ENCODE data around the gene BICRAL. TPM values are rescaled to one million over a fixed set of nuclear protein-coding genes. Genes with fewer than 3 reads are reported as not detected.
"Not testable (repeated sequence)": the region's sequence is repeated elsewhere in the genome, so short reads cannot be mapped to it uniquely, and the experiment has no call there.

The BICRAL gene
- total and polyA plus RNA-seq, 2 donors (not counting 1 experiment from before 2014, with no cell fraction given), result 6.9 to 11.5 TPM

DNA sequence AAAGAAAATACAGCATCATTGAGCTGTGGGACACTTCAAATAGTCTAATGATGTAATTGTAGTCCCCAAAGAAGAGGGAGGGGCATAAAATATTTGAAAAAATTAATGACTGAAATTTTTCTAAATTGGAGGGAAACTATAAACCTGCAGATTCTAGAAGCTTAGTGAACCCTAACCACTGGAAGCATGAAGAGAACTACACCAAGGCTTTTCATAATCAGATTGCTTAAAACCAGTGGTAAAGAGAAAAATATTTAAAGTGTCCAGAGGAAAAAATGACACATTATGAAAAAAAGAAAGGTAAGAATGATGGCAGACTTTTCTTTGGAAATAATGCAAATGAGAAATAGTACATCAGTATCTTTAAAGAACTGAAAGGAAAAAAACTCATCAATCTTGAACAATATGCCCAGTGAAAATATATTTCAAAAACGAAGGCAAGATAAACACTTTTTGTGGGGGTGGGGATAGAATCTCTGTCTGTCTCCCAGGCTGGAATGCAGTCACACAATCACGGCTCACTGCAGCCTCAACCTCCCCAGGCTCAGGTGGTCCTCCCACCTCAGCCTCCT, 31.3 kb downstream of the BICRAL start:
- no peaks in the 10 kb centered on the region for H3K27me3 ChIP-seq (ENCODE audit: control insufficient read depth, insufficient read depth, low read length)
- no peaks in the 10 kb centered on the region for H3K4me1 ChIP-seq (ENCODE audit: control insufficient read depth, extremely low read depth, insufficient read depth, low read length)
- H3K9me3 ChIP-seq (ENCODE audit: control insufficient read depth, insufficient read depth, low read depth, low read length), result no peaks in the 10 kb centered on the region
- no peak overlapping the region for H3K27ac ChIP-seq (ENCODE audit: insufficient read depth, low read length)
- no peaks in the 10 kb centered on the region for H4K20me1 ChIP-seq (ENCODE audit: control insufficient read depth, extremely low read depth, insufficient read depth, low read length)
- no peak overlapping the region for H3K4me3 ChIP-seq (replicated peaks in 1 of 4; ENCODE audit: control extremely low read depth in 1 of 4, insufficient read depth in 1 of 4, low read depth in 3 of 4, low read length in 4 of 4)
- no peaks in the 10 kb centered on the region for H3K79me2 ChIP-seq (ENCODE audit: control insufficient read depth, insufficient read depth, low read length)
- H3K9ac ChIP-seq (ENCODE audit: insufficient read depth, low read length), result no peak overlapping the region
- no peak for DNase-seq (ENCODE audit: low read depth in 2 of 2)
- no peaks in the 10 kb centered on the region for H3K36me3 ChIP-seq (ENCODE audit: control insufficient read depth, insufficient read depth, low read length)
- no peak for TF ChIP-seq EZH2 (IDR thresholded peaks at IDR 0.05; ENCODE audit: low read length, missing control alignments)
- TF ChIP-seq, protein P1, sequence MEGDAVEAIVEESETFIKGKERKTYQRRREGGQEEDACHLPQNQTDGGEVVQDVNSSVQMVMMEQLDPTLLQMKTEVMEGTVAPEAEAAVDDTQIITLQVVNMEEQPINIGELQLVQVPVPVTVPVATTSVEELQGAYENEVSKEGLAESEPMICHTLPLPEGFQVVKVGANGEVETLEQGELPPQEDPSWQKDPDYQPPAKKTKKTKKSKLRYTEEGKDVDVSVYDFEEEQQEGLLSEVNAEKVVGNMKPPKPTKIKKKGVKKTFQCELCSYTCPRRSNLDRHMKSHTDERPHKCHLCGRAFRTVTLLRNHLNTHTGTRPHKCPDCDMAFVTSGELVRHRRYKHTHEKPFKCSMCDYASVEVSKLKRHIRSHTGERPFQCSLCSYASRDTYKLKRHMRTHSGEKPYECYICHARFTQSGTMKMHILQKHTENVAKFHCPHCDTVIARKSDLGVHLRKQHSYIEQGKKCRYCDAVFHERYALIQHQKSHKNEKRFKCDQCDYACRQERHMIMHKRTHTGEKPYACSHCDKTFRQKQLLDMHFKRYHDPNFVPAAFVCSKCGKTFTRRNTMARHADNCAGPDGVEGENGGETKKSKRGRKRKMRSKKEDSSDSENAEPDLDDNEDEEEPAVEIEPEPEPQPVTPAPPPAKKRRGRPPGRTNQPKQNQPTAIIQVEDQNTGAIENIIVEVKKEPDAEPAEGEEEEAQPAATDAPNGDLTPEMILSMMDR (conservative IDR thresholded peaks at IDR 0.05 in 1 of 2, IDR thresholded peaks at IDR 0.05 in 1 of 2; ENCODE audit: low read depth in 1 of 2, low read length in 2 of 2), result no peak
- no peak overlapping the region for H3K4me2 ChIP-seq (ENCODE audit: extremely low read depth, insufficient read depth, low read length)
- no peak overlapping the region for H2AFZ ChIP-seq (ENCODE audit: low read length)

DNA sequence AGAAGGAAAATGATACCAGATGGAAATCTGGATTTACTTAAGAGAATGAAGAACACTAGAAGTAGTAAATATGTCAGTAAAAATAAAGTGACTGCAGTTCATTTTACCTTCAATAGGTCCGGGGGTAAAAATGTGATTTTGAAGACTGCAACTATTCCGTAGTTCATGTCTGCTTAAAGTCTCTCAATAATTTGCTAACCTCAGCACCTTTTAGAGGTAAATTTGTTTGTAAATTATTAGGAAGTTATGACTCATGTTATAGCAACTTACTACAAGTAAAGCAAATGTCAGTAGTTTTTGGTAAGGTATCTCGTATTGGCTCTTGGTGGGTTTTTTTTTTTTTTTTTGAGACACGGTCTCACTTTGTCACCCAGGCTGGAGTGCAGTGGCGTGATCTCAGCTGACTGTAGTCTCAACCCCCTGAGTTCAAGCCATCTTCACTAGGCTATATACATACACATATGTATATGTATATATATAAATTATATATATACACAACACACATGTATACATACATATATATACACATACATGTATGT, 32.1 kb downstream of the BICRAL start:
- Histone ChIP-seq H4K20me1 (ENCODE audit: control insufficient read depth, extremely low read depth, insufficient read depth, low read length) (no peaks in the 10 kb centered on the region), H3K27me3 (ENCODE audit: control insufficient read depth, insufficient read depth, low read length) (no peaks in the 10 kb centered on the region)

DNA sequence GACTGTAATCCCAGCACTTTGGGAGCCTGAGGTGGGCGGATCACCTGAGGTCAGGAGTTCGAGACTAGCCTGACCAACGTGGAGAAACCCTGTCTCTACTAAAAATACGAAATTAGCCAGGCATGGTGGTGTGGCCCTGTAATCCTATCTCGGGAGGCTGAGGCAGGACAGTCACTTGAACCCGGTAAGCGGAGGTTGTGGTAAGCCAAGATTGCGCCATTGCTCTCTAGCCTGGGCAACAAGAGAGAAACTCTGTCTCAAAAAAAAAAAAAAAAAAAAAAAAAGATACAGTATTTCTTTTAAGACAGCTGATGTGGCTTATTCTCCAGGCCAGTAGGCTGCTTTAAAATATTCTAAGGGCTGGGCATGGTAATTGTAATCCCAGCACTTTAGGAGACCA, 33.9 kb downstream of the BICRAL start:
- not testable (repeated sequence) for H3K36me3 ChIP-seq (ENCODE audit: control insufficient read depth, insufficient read depth, low read length); H4K20me1 ChIP-seq (ENCODE audit: control insufficient read depth, extremely low read depth, insufficient read depth, low read length); H3K9ac ChIP-seq (ENCODE audit: insufficient read depth, low read length); H3K27ac ChIP-seq (ENCODE audit: insufficient read depth, low read length); H3K4me3 ChIP-seq (replicated peaks in 1 of 4; ENCODE audit: control extremely low read depth in 1 of 4, insufficient read depth in 1 of 4, low read depth in 3 of 4, low read length in 4 of 4); DNase-seq (ENCODE audit: low read depth in 2 of 2); H2AFZ ChIP-seq (ENCODE audit: low read length); H3K4me2 ChIP-seq (ENCODE audit: extremely low read depth, insufficient read depth, low read length); H3K4me1 ChIP-seq (ENCODE audit: control insufficient read depth, extremely low read depth, insufficient read depth, low read length); H3K79me2 ChIP-seq (ENCODE audit: control insufficient read depth, insufficient read depth, low read length); H3K9me3 ChIP-seq (ENCODE audit: control insufficient read depth, insufficient read depth, low read depth, low read length); H3K27me3 ChIP-seq (ENCODE audit: control insufficient read depth, insufficient read depth, low read length)

More for the DNA sequence above, 32.1 kb downstream of the BICRAL start:
- no peak overlapping the region for H3K4me2 ChIP-seq (ENCODE audit: extremely low read depth, insufficient read depth, low read length)
- H3K4me1 ChIP-seq (ENCODE audit: control insufficient read depth, extremely low read depth, insufficient read depth, low read length), result no peaks in the 10 kb centered on the region
- H3K4me3 ChIP-seq (replicated peaks in 1 of 4; ENCODE audit: control extremely low read depth in 1 of 4, insufficient read depth in 1 of 4, low read depth in 3 of 4, low read length in 4 of 4), result no peak overlapping the region
- DNase-seq (ENCODE audit: low read depth in 2 of 2), result no peak
- no peaks in the 10 kb centered on the region for H3K9me3 ChIP-seq (ENCODE audit: control insufficient read depth, insufficient read depth, low read depth, low read length)
- H3K79me2 ChIP-seq (ENCODE audit: control insufficient read depth, insufficient read depth, low read length), result no peaks in the 10 kb centered on the region
- H3K27ac ChIP-seq (ENCODE audit: insufficient read depth, low read length), result no peak overlapping the region
- H2AFZ ChIP-seq (ENCODE audit: low read length), result no peak overlapping the region
- H3K9ac ChIP-seq (ENCODE audit: insufficient read depth, low read length), result no peak overlapping the region
- H3K36me3 ChIP-seq (ENCODE audit: control insufficient read depth, insufficient read depth, low read length), result no peaks in the 10 kb centered on the region
- no peak for TF ChIP-seq EZH2 (IDR thresholded peaks at IDR 0.05; ENCODE audit: low read length, missing control alignments)
- TF ChIP-seq, protein P1 (conservative IDR thresholded peaks at IDR 0.05 in 1 of 2, IDR thresholded peaks at IDR 0.05 in 1 of 2; ENCODE audit: low read depth in 1 of 2, low read length in 2 of 2), result no peak
